BLaER1 (cell line): ENCODE measurements around the gene ZNF710.

Experiments used
- H3K27ac ChIP-seq: shearing (Covaris generic); formaldehyde crosslinking; 2 replicates; pipeline ENCODE4 v1.8.1; 2022
- H3K27me3 ChIP-seq: shearing (Covaris generic); formaldehyde crosslinking; 2 replicates; pipeline ENCODE4 v1.8.1; 2022
- H3K36me3 ChIP-seq: shearing (Covaris generic); formaldehyde crosslinking; 2 replicates; pipeline ENCODE4 v1.8.1; 2022
- H3K4me1 ChIP-seq: shearing (Covaris generic); formaldehyde crosslinking; 2 replicates; pipeline ENCODE4 v1.8.1; 2022
- H3K4me2 ChIP-seq: shearing (Covaris generic); formaldehyde crosslinking; 2 replicates; pipeline ENCODE4 v1.8.1; 2022
- H3K4me3 ChIP-seq: shearing (Covaris generic); formaldehyde crosslinking; 2 replicates; pipeline ENCODE4 v1.8.1; 2022
- H3K9ac ChIP-seq: shearing (Covaris generic); formaldehyde crosslinking; 2 replicates; pipeline ENCODE4 v1.8.1; 2022
- H3K9me3 ChIP-seq: shearing (Covaris generic); formaldehyde crosslinking; 2 replicates; pipeline ENCODE4 v1.8.1; 2022
- H4K20me1 ChIP-seq: shearing (Covaris generic); formaldehyde crosslinking; 2 replicates; pipeline ENCODE4 v1.8.1; 2022
- Cebpa-rat ChIP-seq: shearing (Covaris generic); IDR thresholded peaks from 2 replicates; pipeline ENCODE4 v1.8.1; 2022

ZNF710 gene

DNA sequence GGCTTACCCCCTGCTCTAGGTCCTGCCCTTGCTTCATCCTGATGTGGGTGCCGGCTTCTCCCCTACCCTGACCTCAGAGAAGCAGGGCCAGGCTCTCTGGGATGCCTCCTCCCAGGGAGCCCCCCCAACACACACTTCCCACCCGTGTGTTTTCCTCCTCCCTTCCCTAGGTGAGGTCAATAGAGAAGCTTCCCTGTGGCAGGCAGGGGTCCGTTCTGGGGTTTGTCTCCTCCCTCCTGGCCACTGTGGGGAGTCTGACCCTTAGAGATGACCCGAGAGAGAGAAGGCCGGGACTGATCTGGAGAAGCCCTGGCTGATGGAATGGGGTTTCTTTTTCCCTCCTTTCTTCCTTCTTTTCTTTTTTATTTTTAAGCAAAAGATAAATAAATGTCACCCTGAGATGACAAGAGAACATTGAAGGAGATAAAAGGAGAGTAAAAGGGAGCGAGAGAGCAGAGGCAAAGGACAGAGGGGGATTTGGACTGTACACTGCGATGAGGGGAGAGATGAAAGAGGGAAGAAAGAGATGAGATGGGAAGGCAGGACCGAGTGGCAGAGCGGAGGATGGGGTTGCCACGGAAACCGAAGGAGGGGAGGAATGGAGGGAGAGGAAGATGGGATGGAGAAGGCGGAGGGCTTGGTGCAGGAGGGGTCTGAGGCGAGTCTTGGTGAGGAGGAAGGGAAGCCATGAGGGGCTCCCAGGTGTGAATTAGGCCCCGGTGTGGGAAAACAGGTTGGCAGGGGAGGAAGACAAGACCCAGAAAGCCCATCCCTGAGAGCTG is 52.8 kb downstream of the ZNF710 start:
- no peaks in the 10 kb centered on the region for H3K27me3 ChIP-seq
- no peak for TF ChIP-seq Cebpa-rat
- H4K20me1 ChIP-seq: peaks cover 10% of the 10 kb centered on the region; the same call in 1 of the 2 replicates
- H3K27ac ChIP-seq: peak overlapping the region; percentile 46; the same call in 1 of the 2 replicates
- H3K4me2 ChIP-seq: no peak overlapping the region
- H3K4me1 ChIP-seq: peaks cover 80% of the 10 kb centered on the region
- 0 out of 2 replicates have a peak, but pooled peaks cover 3% of the 10 kb centered on the region for H3K36me3 ChIP-seq
- H3K9ac ChIP-seq: 0 out of 2 replicates have a peak overlapping the region, but pooled peaks have one; percentile 15
- no peak overlapping the region for H3K4me3 ChIP-seq
- H3K9me3 ChIP-seq: no peaks in the 10 kb centered on the region

DNA sequence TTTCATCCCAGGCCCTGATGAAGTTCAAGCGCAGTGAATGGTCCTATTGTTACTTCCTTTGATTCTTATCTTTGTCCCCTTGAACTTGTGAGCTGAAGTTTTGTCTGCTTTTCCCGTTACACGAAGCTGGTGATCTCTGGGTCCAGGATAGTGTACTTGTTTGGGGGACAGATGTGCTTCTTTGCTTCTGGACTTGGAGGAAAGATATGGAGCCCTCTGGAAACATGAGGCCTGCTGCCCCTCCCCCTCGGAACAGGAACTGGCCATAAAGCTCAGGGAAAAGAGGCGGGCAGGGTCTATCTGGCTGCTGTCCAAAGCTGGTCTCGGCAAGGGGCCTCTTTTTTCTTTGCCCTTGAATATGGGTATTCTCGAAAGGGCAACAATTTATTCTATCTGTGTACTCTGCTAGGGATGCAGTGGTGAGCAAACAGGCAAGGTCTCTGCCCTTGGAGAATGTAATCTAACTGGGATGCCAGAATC is 53.5 kb downstream of the ZNF710 start:
- Histone ChIP-seq H3K27me3 (no peaks in the 10 kb centered on the region), H3K9me3 (no peaks in the 10 kb centered on the region), H3K4me2 (no peak overlapping the region), H3K4me1 (peaks cover 80% of the 10 kb centered on the region), H3K27ac (0 out of 2 replicates have a peak overlapping the region, but pooled peaks have one; percentile 19), H3K36me3 (0 out of 2 replicates have a peak, but pooled peaks cover 3% of the 10 kb centered on the region), H3K9ac (0 out of 2 replicates have a peak overlapping the region, but pooled peaks have one; percentile 15), H3K4me3 (no peak overlapping the region), H4K20me1 (peaks cover 2% of the 10 kb centered on the region; the same call in 1 of the 2 replicates)
- no peak for TF ChIP-seq Cebpa-rat

DNA sequence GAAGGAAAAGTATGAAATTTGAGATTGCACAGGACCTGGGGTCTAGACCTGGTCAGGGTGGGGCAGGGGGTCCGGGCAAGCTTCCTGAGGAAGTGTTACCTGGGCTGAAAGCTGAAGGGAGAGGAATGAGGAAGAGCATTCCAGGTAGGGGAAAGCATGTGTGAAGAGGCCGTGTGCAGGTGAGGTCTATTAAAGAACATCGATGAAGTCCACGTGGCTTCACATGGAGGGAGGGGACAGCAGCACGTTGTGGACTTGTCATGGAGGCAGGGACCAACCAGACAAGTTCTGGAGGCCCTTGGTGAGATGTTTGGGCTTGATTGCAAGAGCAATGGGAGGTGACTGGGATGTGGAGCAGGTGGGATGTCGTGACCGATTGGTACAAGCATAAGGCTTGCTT is 54.1 kb downstream of the ZNF710 start:
- Histone ChIP-seq H3K4me3 (no peak overlapping the region), H3K9ac (no peak overlapping the region), H3K27ac (no peak overlapping the region), H4K20me1 (no peaks in the 10 kb centered on the region), H3K4me2 (no peak overlapping the region), H3K9me3 (no peaks in the 10 kb centered on the region), H3K36me3 (0 out of 2 replicates have a peak, but pooled peaks cover 3% of the 10 kb centered on the region), H3K27me3 (no peaks in the 10 kb centered on the region), H3K4me1 (peaks cover 80% of the 10 kb centered on the region)
- TF ChIP-seq Cebpa-rat: no peak

DNA sequence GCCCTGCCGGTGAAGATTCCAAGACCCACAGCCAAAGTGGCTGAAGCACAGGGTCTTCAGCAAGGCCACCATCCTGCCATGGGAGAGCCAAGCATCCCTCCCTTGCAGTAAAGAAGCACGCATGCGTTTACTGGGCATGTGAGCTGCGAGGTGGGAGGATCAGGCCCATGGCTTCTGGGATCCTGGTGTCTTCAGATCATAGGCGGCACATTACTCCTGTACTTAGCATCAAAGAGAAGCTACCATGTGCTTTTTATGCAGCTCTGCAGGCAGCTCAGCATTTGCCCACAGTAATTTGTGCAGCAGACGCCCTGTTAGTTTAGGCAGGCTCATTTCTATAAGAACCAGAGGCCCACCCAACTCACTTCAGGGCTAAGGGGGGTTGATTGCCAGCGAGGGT is 55.4 kb downstream of the ZNF710 start:
- Histone ChIP-seq H3K27ac (peak overlapping the region; percentile 94), H3K36me3 (0 out of 2 replicates have a peak, but pooled peaks cover 3% of the 10 kb centered on the region), H4K20me1 (no peaks in the 10 kb centered on the region), H3K4me1 (peaks cover 81% of the 10 kb centered on the region), H3K4me3 (no peak overlapping the region), H3K27me3 (no peaks in the 10 kb centered on the region), H3K9ac (no peak overlapping the region), H3K4me2 (peak overlapping the region; percentile 88), H3K9me3 (no peaks in the 10 kb centered on the region)
- TF ChIP-seq Cebpa-rat: no peak

- Histone ChIP-seq H3K27me3 (no peaks in the 10 kb centered on the region), H3K27ac (peak overlapping the region; percentile 94), H3K36me3 (0 out of 2 replicates have a peak, but pooled peaks cover 3% of the 10 kb centered on the region), H3K4me2 (peak overlapping the region; percentile 88), H4K20me1 (no peaks in the 10 kb centered on the region), H3K9ac (peak overlapping the region; percentile 71), H3K4me1 (peaks cover 89% of the 10 kb centered on the region), H3K9me3 (no peaks in the 10 kb centered on the region), H3K4me3 (peak overlapping the region; percentile 38; the same call in 1 of the 2 replicates)
- TF ChIP-seq Cebpa-rat: no peak
These were observed 57.2 kb downstream of the ZNF710 start for GRCh38 chr15:90058308-90058707.

- no peaks in the 10 kb centered on the region for H4K20me1 ChIP-seq
- no peaks in the 10 kb centered on the region for H3K27me3 ChIP-seq
- H3K4me3 ChIP-seq: peak overlapping the region; percentile 38; the same call in 1 of the 2 replicates
- peaks cover 94% of the 10 kb centered on the region for H3K4me1 ChIP-seq
- no peak for TF ChIP-seq Cebpa-rat
- 0 out of 2 replicates have a peak, but pooled peaks cover 3% of the 10 kb centered on the region for H3K36me3 ChIP-seq
- peak overlapping the region; percentile 94 for H3K27ac ChIP-seq
- peak overlapping the region; percentile 88 for H3K4me2 ChIP-seq
- no peaks in the 10 kb centered on the region for H3K9me3 ChIP-seq
- H3K9ac ChIP-seq: peak overlapping the region; percentile 71
These were observed 57.7 kb downstream of the ZNF710 start for GRCh38 chr15:90058775-90059174.

- Histone ChIP-seq H3K9ac (peak overlapping the region; percentile 71), H3K4me2 (peak overlapping the region; percentile 88), H4K20me1 (no peaks in the 10 kb centered on the region), H3K36me3 (0 out of 2 replicates have a peak, but pooled peaks cover 3% of the 10 kb centered on the region), H3K4me1 (peaks cover 96% of the 10 kb centered on the region), H3K4me3 (peak overlapping the region; percentile 38; the same call in 1 of the 2 replicates), H3K27ac (peak overlapping the region; percentile 94), H3K27me3 (no peaks in the 10 kb centered on the region), H3K9me3 (no peaks in the 10 kb centered on the region)
- TF ChIP-seq Cebpa-rat: no peak
These were observed 58.3 kb downstream of the ZNF710 start for GRCh38 chr15:90059208-90059985.

DNA sequence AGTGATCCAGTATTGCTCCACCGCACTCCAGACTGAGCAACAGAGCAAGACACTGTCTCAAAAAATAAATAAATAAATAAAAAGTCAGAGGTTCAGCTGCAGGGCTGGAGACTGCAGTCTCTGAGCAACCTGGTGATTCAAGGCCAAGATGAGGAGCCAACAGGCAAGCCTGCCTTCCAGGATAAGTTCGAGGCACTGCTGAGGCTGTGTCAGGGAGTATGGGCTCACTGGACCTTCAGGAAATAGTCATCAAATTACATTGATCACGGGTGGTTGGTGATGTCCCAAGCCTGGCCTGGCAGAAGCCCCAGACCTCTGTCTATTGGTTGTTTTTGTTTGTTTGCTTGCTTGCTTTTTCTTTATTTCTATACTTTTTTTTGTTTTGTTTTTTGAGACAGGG is 59.7 kb downstream of the ZNF710 start:
- peak overlapping the region; percentile 88 for H3K4me2 ChIP-seq
- no peaks in the 10 kb centered on the region for H3K27me3 ChIP-seq
- H3K9ac ChIP-seq: 0 out of 2 replicates have a peak overlapping the region, but pooled peaks have one; percentile 75
- peaks cover 97% of the 10 kb centered on the region for H3K4me1 ChIP-seq
- no peaks in the 10 kb centered on the region for H4K20me1 ChIP-seq
- 0 out of 2 replicates have a peak, but pooled peaks cover 3% of the 10 kb centered on the region for H3K36me3 ChIP-seq
- H3K9me3 ChIP-seq: no peaks in the 10 kb centered on the region
- no peak for TF ChIP-seq Cebpa-rat
- H3K4me3 ChIP-seq: no peak overlapping the region
- peak overlapping the region; percentile 94 for H3K27ac ChIP-seq

DNA sequence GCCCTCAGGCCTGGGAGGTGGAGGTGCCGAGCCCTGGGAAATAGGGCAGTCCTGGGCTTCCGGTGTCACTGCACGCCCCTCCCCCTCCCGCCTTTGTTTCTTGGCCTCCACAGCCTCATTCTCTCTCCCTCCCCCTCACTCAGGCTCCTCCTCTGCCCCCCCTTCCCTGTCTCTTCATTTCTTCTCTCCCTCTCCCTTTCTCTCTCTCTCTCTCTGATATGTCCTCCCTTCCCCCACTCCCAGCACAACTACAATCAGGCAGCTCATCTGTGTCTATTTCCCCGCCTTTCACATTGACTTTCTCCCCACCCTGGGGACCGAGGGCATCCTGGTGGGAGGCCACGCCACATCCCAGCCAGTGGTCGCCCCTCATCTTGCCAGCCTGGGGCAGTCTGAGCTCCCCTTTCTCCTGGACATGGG is 60.9 kb downstream of the ZNF710 start:
- H3K4me2 ChIP-seq: peak overlapping the region; percentile 88
- H3K4me3 ChIP-seq: no peak overlapping the region
- peaks cover 94% of the 10 kb centered on the region for H3K4me1 ChIP-seq
- H3K27ac ChIP-seq: peak overlapping the region; percentile 94
- no peaks in the 10 kb centered on the region for H3K9me3 ChIP-seq
- no peaks in the 10 kb centered on the region for H4K20me1 ChIP-seq
- no peaks in the 10 kb centered on the region for H3K27me3 ChIP-seq
- H3K36me3 ChIP-seq: peaks cover 5% of the 10 kb centered on the region
- TF ChIP-seq Cebpa-rat: no peak
- H3K9ac ChIP-seq: peak overlapping the region; percentile 75
